H7 (cell line): ENCODE results near the gene ELFN1. TPM values are rescaled to one million over a fixed set of nuclear protein-coding genes. Genes with fewer than 3 reads are reported as not detected.

Experiments
- DNase-seq: peaks from one replicate; pipeline ENCODE4 v3.0.0; 2012
- H3K27me3 ChIP-seq: 2 replicates; pipeline ENCODE4 v1.6.0; 2011; ENCODE audit warnings: mild to moderate bottlenecking, low read length; ENCODE audit not compliant: control insufficient read depth, insufficient read depth
- H3K36me3 ChIP-seq: replicated peaks from 2 replicates; pipeline ENCODE4 v1.5.1; 2011; ENCODE audit warnings: low read length; ENCODE audit not compliant: control insufficient read depth, insufficient read depth
- H3K4me3 ChIP-seq: 2 replicates; pipeline ENCODE4 v1.5.1; 2011; ENCODE audit warnings: low read depth, mild to moderate bottlenecking, control low read depth, low read length, moderate library complexity; ENCODE audit not compliant: insufficient read depth
- total RNA-seq: library from RNA; depleted of rRNA; stranded (reverse); fragments of >200 nt; shearing (Covaris generic); gene quantifications from 2 replicates; pipeline ENCODE4 v1.2.3, GENCODE V29; 2014

Gene ELFN1
- total RNA-seq, 1 experiment from 2014 or later = 16.0 TPM

DNA sequence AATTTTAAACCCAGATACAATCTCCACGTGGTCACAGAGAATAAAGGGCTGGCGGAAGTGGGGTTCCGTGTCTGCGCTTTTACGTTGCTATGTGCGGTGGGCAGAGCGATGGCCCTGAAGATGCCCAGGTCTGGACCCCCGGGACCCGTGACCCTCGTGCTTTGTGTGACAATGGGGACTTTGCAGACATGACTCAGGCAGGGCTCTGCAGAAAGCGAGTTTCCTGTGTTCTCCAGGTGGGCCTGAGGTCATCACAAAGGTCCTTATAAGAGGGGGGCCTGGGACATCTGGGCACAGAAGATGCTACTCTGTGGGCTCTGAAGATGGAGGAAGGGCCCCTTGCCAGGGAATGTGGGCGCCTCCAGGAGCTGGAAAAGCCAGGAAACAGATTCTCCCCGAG, 95.3 kb downstream of the ELFN1 start:
- H3K27me3 ChIP-seq = no peaks in the 10 kb centered on the region
- DNase-seq = peak; percentile 17
- H3K4me3 ChIP-seq = no peak overlapping the region
- H3K36me3 ChIP-seq = no peaks in the 10 kb centered on the region

- Histone ChIP-seq H3K27me3 (no peaks in the 10 kb centered on the region), H3K4me3 (no peak overlapping the region), H3K36me3 (no peaks in the 10 kb centered on the region)
- peak; percentile 89 for DNase-seq
Measured at GRCh38 chr7:1767524-1767923, 97.4 kb downstream of the ELFN1 start.

DNA sequence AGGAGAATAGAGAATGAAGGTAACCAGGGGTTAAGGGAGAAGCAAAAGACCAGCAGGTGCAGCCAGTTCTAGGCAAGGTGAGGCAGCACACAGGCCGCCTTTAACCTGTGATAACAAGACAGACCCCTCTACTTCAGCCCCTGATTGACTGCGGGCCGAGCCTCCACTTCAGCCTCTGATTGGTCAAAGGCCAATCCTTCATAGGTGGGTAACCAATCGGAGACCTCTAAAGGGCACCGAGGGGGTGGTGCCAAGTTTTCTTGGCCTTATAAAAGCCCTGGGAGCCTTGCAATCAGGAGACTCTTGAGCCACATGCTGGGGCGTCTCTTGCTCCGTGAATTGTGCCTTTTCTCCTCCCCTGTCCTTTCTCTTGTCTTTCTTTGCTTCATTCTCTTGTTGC, 98.8 kb downstream of the ELFN1 start:
- Histone ChIP-seq H3K4me3 (no peak overlapping the region), H3K27me3 (no peaks in the 10 kb centered on the region), H3K36me3 (no peaks in the 10 kb centered on the region)
- peak; percentile 89 for DNase-seq

- no peaks in the 10 kb centered on the region for H3K27me3 ChIP-seq
- DNase-seq = peak; percentile 31
- H3K36me3 ChIP-seq = no peaks in the 10 kb centered on the region
- no peak overlapping the region for H3K4me3 ChIP-seq
Measured at GRCh38 chr7:1769286-1770200, 99.5 kb downstream of the ELFN1 start.

GRCh38 chr7:1770331-1770730, 100.3 kb downstream of the ELFN1 start:
- Histone ChIP-seq H3K4me3 (no peak overlapping the region), H3K36me3 (no peaks in the 10 kb centered on the region), H3K27me3 (no peaks in the 10 kb centered on the region)
- DNase-seq = peak; percentile 26

- H3K4me3 ChIP-seq = no peak overlapping the region
- no peaks in the 10 kb centered on the region for H3K27me3 ChIP-seq
- no peaks in the 10 kb centered on the region for H3K36me3 ChIP-seq
- DNase-seq = no peak
Measured at GRCh38 chr7:1775389-1775788, 105.3 kb downstream of the ELFN1 start.

- no peak for DNase-seq
Measured at GRCh38 chr7:1777122-1777521, 107.0 kb downstream of the ELFN1 start.

DNA sequence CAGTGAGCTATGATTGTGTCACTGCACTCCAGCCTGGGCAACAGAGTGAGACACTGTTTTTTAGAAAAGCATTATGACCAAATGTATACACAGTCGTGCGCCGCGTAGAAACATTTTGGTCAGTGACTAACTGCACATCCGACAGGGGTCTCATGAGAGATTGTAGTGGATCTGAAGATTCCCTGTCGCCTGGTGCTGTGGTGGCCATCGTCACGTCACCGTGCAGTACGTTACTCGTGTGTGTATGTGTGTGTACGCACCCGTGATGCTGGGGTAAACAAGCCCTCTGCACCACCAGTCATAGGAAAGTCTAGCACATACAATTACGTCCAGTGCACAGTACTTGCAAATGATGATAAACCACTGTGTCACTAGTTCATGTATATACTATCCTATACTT, 109.4 kb downstream of the ELFN1 start:
- Histone ChIP-seq H3K4me3 (no peak overlapping the region), H3K27me3 (no peaks in the 10 kb centered on the region), H3K36me3 (no peaks in the 10 kb centered on the region)
- DNase-seq = no peak

More at GRCh38 chr7:1777122-1777521, 107.0 kb downstream of the ELFN1 start:
- H3K36me3 ChIP-seq = no peaks in the 10 kb centered on the region
- H3K27me3 ChIP-seq = no peaks in the 10 kb centered on the region
- H3K4me3 ChIP-seq = no peak overlapping the region

DNA sequence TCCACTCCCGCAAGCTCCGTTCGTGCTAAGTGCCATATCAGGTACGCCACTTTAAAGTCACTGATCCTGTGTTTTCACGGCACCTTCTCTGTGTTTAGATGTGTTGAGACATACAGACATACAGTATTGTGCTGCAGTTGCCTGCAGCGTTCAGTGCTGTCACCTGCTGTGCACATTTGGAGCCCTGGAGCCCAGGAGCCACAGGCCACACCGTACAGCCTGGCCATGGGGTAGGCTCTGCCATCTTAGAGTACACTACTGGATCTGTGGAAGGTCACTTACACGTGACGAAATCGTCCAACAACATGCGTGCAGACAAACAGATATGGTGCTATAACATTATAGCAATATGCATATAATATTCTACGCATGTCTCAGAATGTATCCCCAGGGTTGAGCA, 111.3 kb downstream of the ELFN1 start:
- Histone ChIP-seq H3K27me3 (no peaks in the 10 kb centered on the region), H3K4me3 (no peak overlapping the region), H3K36me3 (no peaks in the 10 kb centered on the region)
- no peak for DNase-seq

DNA sequence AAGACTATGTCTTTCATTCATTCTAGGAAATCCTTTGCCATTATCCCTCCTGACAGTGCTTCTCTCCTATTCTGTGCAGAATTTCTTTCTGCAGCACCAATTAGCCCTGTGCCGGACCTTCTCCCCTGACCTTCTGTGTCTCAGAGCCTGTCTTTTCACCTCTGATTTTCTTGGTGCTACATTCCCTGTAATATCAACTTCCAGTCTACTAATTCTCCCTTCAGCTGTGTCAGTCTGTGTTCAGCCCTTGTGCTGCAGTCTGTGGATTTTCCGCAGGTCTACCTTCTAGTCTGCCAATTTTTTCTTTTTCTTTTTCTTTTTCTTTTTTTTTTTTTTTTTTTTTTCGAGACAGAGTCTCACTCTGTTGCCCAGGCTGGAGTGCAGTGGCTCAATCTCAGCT, 115.8 kb downstream of the ELFN1 start:
- Histone ChIP-seq H3K4me3 (no peak overlapping the region), H3K27me3 (no peaks in the 10 kb centered on the region), H3K36me3 (no peaks in the 10 kb centered on the region)
- no peak for DNase-seq

DNA sequence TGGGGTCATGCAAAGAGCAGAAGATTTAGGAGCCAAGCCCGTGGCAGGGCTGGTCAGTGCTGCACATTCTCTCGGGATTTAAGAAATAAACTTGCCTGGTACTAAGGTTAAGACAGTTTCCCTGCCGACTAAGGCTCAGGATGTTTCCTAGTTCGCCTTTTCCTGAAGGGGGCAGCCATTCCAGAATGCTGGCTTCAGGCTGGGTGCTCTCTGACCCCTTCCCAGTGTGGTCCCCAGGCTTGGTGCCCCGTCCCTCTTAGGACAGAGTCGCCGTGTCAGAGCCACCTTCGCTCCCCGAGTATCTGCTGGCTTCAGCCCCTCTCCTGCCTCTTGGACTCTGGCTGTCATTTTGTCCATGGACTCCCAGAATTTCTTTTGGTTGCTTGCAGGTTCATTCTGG, 117.2 kb downstream of the ELFN1 start:
- no peak overlapping the region for H3K4me3 ChIP-seq
- H3K27me3 ChIP-seq = no peaks in the 10 kb centered on the region
- DNase-seq = peak; percentile 36
- no peaks in the 10 kb centered on the region for H3K36me3 ChIP-seq

GRCh38 chr7:1787681-1788235, 117.7 kb downstream of the ELFN1 start:
- Histone ChIP-seq H3K4me3 (no peak overlapping the region), H3K27me3 (no peaks in the 10 kb centered on the region), H3K36me3 (no peaks in the 10 kb centered on the region)
- no peak for DNase-seq

DNA sequence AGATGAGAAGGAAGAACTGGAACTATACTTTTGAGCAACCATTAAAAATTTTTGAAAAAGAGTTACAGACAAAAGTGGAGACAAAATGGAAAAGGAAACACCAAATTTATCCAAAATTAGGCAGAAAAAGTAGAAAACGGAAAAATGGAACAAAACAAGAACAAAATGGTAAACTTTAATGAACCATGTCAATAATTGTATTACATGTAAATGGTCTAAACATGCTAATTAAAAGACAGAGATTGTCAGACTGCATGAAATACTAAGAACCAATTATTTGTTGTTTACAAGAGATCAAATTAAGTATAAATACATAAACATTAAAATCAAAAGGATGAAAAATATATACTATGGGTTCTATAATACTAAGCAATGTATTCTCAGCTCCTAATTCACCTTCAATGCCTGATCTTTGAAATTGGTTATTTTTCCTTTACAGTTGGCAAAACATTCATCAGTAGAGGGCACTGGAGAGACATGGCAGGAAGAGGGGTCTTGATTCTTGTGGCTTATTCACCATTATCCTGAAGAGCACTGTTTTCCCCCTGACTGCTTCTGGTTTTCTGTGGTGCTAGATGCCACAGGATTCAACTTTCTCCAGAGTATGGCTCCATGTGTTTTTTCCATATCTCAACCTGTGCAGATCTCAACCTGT, 124.9 kb downstream of the ELFN1 start:
- no peak for DNase-seq
- Histone ChIP-seq H3K27me3 (no peaks in the 10 kb centered on the region), H3K4me3 (no peak overlapping the region), H3K36me3 (no peaks in the 10 kb centered on the region)
